NCI-H1694 (cell line): ENCODE results near the gene S100A14.
"Not testable (repeated sequence)": the region's sequence is repeated elsewhere in the genome, so short reads cannot be mapped to it uniquely, and the experiment has no call there.

Source experiments
- DNase-seq: peaks from one replicate; lab custom pipeline; 2025; lab: John Stamatoyannopoulos, UW

Gene S100A14

DNA sequence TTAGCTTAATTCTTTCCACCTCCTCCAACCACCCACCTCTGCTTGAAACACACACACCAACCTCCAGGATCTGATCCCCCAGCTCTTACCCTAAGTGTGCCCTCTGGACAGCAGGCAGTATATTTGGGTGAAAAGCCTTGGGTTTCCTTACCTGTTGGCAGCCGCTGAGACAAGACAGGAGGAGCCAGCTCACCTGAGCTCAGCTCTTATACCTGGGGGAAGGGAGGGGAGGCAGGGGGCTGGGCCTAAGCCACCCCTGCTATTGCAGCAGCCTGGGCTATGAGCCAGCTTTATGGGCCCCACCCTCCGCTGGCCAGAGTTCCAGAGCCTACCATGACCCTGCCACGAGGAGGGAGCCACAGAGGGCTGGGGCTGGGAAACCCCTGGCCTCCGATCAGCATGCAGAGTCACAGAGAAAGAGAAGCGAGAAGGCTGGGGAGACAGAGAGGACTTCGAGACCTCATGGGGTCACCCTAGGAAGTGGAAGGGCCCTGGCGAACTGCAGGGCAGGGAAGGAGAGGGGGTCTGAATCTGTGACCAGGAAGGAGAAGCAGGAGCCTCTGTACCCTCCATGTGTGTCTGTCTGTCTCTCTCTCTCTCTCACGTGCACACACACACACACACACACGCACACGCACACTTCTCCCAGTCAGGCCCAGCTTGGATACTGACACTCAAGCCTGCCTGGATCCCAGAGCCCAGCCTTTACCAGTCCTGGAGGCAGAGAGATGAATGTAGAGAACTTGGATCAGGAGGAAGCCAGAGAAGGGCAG is at the start of gene S100A14:
Gene S100A14, minus strand, starts transcription at position 182 of the 773 bp plus-strand sequence. CDS start 467 bp downstream, outside the sequence.
- DNase-seq: no peak

DNA sequence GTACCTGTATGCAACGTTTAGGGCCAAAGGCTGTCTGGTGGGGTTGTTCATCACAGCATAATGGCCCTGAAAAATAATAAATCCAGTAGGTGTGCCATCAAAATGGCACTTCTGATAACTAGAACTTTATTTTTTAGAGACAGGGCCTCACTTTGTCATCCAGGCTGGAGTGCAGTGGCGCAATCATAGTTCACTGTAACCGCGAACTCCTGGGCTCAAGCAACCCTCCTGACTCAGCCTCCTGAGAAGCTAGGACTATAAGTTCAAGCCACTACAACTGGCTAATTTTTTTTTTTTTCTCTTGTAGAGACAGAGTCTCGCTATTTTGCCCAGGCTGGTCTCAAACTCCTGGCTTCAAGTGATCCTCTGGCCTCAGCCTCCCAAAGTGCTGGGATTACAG is 47.1 kb upstream of the S100A14 start:
- DNase-seq: no peak

DNA sequence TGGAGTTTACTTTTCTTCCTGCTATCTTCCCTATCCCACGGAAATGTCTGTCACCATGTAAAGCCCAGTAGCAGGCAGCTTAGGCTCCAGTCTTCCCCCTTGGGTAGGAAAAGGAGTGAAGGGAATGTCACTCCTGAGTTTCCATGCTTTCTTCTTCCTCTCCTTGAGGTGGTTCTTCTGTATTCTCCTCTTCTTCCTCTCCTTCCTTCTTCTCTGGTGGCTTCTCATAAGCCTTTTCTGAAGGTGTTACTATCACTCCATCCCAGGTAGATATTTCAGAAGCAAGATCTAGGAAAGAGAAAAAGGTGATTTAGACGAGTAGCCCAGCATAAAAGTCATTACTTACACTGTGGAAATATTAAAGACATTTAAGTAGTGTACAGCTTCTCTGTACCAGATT is 46.1 kb upstream of the S100A14 start:
- DNase-seq: no peak

DNA sequence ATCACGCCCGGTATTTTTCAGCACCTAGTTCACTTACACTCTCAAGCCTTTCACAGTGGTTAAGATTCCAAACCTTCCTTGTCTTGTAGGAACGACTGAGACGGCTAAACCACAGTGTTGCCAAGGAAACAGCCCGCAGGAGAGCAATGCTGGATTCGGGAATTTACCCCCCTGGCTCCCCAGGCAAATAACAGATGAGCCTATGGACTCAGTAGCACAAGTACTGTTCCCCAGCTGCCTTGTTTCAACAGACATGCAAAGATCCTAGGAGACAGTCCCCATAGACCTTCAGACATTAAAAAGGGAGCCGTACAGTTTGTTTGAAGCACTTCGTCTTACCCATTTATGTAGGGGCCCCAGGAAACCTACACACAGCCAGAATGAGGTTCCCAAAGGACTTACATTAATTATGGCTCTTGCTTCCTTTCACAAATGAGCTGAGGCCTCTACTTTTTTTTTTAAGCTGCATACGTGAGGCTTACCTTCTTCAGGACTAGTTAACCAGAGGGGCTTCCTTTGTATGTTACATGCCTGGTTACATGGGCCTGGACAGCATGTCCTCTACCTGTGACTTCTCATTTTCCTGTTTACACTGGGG is 45.1 kb upstream of the S100A14 start:
- DNase-seq: no peak

DNA sequence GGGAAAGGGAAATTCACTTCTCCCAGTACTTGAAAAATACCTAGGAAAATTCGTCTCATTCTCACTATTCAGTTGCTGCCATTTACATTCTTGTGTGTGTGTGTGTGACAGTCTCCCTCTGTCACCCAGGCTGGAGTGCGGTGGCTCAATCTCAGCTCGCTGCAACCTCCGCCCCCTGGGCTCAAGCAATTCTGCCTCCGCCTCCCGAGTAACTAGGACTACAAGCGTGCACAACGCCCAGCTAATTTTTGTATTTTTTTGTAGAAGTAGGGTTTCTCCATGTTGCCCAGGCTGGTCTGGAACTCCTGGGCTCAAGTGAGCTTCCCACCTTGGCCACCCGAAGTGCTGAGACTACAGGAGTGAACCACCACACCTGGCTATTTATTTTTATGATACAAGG is 43.5 kb upstream of the S100A14 start:
- DNase-seq: no peak

DNA sequence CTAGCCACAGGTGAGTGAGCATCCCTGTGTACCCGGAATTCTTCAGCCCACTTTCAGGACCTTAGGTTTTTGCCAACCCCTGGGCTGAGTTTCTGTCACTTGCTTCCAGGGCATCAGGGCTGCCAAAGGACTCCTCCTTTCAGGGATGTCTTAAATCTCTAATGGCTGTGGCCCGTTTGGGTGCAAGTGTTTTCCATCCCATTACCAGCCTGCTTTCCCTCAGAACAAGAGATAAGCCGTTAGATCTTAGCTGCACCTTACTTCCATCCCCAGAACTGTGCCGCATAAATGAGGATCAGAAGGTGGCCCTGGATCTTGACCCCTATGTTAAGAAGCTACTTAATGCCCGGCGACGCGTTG is 43.0 kb upstream of the S100A14 start:
- DNase-seq: no peak

DNA sequence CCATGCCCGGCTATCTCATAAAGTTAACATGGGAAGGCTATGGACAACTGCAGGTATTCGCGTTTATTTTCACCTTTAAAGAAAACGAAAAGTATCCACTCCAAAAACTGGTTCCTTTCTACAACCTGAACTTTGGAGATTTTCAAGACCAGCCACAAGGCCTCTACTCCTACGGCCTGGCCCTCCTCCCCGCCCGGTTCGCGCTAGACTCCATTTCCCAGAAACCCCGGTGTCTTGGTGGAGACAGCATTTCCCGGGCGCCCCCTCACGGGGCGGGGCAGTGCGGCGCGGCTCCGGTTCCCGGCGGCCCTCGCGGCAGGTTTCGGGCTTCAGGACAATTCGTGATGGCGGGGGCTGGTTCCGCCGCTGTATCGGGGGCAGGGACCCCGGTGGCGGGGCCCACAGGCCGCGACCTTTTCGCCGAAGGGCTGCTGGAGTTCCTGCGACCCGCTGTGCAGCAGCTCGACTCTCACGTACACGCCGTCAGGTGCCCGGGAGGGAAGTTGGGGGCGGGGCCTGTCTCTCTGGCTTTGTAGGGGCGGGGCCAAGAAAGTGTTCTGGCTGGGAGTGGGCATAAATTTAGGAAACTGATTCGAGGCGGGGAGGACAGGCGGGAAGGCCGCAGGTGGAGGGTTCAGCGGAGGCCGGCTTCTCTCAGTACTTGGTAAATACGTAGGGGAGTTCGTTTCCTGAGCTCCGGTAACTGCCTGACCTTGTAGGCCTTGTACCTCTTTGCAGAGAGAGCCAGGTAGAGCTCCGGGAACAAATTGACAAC is 42.5 kb upstream of the S100A14 start, which contains the start of gene SNAPIN:
Gene SNAPIN, plus strand, starts transcription at position 304 of the 775 bp plus-strand sequence. Its CDS starts 41 bp downstream, at position 345.
- DNase-seq: peak; percentile 76

DNA sequence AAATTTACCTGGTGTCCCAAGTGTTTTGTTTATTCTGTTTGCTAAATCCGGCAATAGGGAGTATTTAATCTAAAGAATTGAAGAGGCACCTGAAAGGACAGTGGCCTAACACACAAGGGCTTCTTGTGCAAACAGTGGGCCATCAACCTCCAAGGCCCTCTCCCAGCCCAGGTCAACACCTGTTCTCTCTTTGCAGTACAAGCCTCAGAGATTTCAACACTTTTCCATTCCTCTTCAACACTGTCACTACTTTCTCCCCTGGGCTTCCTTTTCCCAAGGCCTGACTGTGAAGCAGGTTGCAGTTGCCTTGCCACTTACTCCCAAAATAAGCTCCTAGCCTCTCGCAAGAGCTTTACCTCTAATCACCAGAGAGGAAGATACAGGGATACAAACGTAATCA is 39.2 kb upstream of the S100A14 start:
- no peak for DNase-seq

DNA sequence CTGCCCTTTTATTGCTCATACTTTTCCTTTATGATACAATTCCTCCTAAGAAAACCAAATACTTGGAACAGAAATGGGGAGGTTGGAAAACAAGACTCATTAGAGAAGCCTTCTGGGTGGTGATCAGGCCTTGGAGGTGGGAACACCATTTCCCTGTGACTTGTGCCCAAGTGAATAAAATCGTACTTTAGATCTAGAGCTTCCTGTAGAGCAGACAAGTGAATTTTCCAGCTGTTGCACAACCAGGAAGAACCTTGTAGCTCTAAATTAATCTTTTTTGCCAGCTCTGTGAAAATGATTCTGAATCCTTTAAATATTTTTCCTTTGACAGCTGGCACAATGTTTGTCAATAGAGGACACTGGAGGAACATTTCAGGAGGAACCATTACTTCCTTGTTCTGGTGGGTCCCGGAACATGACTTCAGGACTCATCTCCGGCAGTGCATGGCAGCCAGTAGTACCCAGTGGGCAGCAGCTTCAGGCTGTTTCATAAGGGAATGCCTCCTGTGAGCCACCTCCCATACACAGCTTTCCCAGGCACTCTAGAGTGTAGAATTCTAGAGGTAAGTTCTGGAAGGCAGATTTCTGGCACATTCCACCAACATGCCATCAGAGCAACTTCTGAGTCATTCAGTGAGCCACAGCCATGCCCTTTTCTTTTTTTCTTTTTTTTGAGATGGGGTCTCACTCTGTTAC is 36.8 kb upstream of the S100A14 start:
- DNase-seq: no peak

DNA sequence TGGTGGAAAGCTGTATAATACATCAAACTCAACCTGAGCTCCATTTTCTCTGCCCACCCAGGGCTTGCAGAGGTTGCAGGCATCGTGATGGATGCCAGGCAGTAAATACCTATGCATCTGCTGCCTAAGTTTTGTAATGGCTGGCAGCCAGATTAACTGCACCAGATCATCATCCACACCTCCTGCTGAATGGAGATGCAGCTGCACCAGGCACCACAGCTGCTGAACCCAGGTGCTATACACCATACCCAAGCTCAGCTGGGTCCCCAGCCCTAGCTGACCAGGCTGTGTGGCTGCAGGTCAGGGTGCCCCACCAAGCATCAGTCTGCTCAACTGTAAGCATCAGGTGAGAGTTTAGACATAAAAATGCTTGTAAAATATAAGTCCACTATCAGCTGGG is 35.6 kb upstream of the S100A14 start:
- no peak for DNase-seq

DNA sequence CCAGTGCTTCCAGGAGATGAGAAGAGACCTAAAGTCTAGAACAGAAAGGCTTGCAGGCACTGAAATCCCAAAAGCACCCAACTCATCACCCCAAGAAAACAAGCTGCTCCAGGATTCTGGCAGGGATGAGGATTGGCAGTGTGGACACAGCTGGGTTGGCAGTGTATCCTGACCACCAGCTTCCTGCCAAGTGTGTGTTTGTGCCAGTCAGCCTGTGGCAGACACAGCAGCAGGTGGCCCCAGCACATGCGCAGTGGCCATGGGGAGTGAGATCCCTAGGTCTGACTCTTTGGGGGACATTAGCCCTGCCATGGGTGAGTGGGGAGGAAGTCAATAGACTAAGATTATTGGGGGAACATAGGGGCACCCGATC is 33.7 kb upstream of the S100A14 start:
- DNase-seq: no peak

DNA sequence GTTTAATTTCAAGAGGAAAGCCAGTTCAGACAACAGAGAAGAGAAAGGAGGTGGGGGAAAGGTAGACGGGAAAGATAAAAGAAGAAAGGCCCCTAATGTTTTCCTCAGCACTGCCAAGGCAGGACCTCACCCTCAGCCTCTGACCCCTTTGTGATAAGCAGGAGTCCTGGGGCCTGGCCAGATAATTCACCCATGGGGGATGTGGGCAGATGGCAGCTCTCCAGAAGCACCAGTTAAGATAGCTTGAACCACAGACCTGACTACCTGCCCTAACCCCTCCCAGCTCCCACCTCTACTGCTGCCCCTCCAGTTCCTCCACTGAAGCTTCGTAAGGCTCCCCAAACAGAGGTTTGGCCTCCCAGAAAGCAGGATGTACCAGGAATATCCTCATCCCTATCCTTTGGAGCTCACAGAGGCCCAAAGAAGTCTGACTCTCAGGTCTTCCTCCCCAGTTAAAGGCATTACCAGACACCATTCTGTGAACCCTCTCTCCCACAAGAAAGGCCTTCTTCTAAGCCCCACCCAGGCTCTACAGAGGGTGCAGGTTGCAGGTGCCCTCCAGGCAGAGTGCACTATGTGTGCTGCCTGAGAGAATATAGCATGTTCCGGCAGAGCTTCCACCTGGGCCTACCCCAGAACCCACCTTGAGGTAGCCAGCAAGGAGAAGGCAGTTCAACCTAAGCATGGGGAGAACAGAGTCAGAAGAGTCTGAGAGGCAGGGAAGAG is 33.2 kb upstream of the S100A14 start:
- no peak for DNase-seq

DNA sequence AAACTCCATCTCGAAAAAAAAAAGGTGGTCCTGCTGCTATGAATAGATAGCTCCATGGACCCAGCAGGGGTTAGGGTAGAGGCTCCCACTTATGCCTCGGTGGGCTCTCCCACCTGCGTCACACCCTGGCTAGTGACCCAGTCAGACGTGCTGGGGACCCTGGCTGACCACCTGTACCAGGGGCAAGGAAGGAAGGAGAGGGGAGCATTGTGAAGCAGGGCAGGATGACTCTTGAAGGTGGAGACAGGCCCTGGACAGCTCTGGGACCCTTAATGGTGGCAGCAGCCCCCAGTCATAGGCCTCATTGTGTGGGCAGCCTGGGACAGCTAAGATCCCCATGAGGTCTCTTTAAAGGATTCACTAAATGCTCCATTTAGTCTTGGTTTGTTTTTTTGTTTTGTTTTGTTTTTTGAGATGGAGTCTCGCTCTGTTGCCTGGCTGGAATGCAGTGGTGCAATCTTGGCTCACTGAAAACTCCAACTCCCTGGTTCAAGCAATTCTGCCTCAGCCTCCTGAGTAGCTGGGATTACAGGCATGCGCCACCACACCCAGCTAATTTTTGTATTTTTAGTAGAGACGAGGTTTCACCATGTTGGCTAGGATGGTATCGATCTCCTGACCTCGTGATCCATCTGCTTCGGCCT is 32.0 kb upstream of the S100A14 start:
- no peak for DNase-seq

DNA sequence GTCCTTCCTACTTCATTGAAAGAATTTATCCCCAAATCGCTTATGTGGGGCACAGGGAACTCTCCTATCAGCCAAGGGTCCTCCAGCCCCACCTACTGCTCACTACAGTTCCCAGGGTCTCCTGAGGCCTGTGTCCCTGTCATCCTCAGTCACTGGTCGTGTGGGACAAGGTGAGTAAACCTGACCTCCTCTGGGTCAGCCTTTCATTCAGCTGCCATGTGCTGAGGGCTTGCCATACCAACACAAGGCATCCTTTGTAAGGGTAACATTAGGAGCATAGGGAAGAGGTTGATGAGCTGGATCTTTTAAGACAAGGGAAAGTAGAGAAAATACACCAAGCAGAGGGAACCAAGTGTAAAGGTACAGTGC is 31.2 kb upstream of the S100A14 start:
- DNase-seq: no peak

DNA sequence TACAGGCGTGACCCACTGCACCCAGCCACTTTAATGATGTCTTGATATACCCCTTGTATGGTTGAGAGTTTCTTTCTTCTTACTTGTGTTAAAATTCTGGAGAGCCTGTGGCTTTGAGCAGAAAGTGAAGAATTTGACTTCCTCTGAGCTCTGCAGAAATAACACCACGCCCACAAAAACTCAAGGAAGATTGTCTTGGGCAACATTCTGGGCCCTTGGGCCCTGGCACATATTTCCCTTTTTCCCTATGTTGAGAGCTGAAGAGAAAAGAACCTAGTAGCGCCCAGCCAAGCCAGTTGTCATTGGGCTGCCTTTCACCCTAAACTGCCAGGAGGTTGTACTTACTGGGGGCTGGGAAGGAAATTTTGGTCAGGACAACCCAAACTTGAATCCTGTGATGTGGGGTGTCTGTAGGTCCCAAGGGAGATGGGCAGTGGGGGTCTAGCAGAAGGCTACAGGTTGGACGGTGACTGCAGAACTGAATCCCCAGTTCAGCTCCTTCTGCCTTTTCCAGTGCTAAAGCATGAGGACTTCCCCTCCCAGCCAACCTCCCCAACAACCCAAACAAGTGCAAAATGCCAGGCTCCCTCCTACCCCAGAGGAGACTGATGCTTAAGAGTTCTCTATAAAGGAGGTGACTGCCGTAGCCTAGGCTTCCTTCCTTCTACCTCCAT is 30.7 kb upstream of the S100A14 start:
- DNase-seq: no peak

DNA sequence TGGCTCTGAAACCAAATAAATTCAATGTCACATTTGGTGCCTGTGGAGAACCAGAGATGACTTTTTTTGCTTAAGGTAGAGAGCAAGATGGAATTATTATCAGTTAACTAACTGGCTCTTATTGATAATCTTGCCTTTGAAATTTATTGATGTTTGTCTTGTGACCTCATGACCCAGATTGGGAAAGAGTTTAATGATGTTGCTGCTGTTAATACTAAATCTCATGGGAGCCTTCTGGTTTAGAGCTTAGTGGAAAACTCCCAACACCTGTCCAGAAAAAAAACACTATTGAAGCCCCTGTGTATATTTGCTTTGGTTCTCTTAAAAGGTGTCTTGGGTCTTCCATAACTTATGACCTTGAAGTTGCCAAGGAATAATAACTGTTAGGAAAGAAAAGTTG is 27.7 kb upstream of the S100A14 start:
- DNase-seq: no peak

DNA sequence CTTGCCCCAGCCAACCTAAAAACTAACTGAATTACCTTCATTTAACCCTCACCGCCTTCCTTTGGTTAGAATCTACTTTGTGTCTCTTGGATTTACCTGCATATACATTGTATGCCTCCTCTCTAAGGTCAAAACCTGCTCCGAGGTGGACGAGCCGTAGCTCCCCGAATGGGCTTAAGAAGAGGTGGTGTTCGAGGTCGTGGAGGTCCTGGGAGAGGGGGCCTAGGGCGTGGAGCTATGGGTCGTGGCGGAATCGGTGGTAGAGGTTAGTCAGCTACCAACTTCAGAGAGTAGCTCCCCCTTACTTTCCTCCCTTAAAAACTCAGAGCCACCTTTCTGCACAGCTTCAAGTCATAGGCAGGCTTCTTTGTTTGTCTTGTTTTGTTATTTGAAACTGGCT is 27.0 kb upstream of the S100A14 start:
- no peak for DNase-seq

DNA sequence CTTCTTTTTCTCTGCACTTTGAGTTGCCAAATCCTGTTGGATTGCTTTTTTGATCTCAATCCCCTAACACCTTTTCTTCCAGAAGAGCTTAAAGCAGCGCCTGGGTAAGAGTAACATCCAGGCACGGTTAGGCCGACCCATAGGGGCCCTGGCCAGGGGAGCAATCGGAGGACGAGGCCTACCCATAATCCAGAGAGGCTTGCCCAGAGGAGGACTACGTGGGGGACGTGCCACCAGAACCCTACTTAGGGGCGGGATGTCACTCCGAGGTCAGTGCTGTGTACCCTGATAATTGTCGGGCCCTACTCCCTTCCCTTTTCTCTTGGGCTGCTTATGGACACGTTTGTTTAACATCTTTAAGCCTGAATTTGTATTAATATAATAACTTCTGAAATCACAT is 26.0 kb upstream of the S100A14 start:
- no peak for DNase-seq

DNA sequence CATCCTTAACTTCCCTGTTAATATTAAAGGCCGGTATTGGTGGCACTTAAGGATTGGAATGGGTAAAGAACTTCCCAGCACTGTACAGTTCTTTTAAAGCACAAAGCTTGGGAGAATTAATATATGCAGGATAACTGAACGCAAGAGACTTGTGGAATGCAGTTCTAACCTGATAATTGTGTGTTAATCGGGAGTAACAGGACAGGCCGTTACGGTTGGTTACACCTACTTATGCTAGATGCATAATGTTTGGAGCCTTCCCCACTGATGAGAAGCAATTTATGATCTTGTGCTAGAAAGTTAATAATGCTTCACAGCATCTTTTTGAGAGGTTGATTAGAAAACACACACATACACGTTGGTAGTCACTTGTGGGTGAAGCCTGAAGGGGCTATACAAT is 24.7 kb upstream of the S100A14 start:
- DNase-seq: no peak

DNA sequence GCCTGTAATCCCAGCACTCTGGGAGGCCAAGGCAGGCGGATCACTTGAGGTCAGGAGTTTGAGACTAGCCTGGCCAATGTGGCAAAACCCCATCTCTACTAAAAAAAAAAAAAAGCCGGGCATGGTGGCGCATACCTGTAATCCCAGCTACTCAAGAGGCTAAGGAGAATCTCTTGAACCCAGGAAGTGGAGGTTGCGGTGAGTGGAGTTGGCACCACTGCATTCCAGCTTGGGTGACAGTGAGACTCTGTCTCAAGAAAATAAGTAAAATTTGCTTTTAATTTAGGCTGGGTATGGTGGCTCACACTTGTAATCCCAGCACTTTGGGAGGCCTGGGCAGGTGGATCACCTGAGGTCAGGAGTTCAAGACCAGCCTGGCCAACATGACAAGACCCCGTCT is 24.1 kb upstream of the S100A14 start:
- not testable (repeated sequence) for DNase-seq

DNA sequence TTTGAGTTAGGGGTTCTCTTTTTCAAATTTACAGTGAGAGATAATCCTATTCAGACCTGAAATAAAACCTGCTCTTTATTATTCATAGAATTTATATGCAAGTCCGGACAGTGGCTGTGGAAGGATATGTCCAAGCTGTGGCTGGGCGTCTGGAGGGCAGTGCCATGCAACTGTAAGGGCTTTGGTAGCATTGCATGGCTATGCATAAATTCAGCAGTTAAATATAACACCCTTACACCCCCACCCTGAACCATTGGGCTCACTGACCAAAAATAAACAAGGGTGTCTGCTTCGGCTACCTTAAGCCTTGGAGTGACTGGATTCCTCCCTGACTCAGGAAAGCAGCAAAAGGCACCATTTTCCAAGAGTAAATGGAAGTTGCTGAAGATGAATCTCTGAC is 23.2 kb upstream of the S100A14 start:
- DNase-seq: no peak
